Type B pancreatic cell (in vitro differentiated cells): Measurements from ENCODE around the gene PSKH1. TPM values are rescaled to one million over a fixed set of nuclear protein-coding genes. Genes with fewer than 3 reads are reported as not detected.

Experiments used
- DNase-seq: peaks from one replicate; pipeline ENCODE4 v3.0.0; 2021; ENCODE audit warnings: mixed read lengths; ENCODE audit not compliant: unreplicated experiment; ENCODE audit errors: extremely low spot score
- H3K27ac Mint-ChIP-seq: 2 replicates; pipeline ENCODE4 v1.8.0; 2021; ENCODE audit warnings: mild to moderate bottlenecking, mixed read lengths
- H3K27me3 Mint-ChIP-seq: 2 replicates; pipeline ENCODE4 v1.8.0; 2021; ENCODE audit warnings: mixed read lengths
- H3K36me3 Mint-ChIP-seq: 2 replicates; pipeline ENCODE4 v1.8.0; 2021; ENCODE audit warnings: mixed read lengths
- H3K4me1 Mint-ChIP-seq: one replicate; pipeline ENCODE4 v1.8.0; 2021; ENCODE audit warnings: mixed read lengths; ENCODE audit not compliant: unreplicated experiment
- H3K4me3 Mint-ChIP-seq: 2 replicates; pipeline ENCODE4 v1.8.0; 2021; ENCODE audit warnings: mild to moderate bottlenecking, mixed read lengths
- H3K9me3 Mint-ChIP-seq: 2 replicates; pipeline ENCODE4 v1.8.0; 2021; ENCODE audit warnings: mixed read lengths
- CTCF ChIP-seq: fragments of 200-600 bp; sonication (generic); conservative IDR thresholded peaks from 2 replicates; pipeline ENCODE4 v1.5.0; 2021; ENCODE audit warnings: antibody characterized with exemption, mild to moderate bottlenecking
- total RNA-seq: library from RNA; stranded (reverse); gene quantifications from 2 replicates; pipeline ENCODE4 v1.2.1, GENCODE V29; 2021; ENCODE audit warnings: low replicate concordance

PSKH1 gene
- total RNA-seq, 1 donor from 2014 or later = 41.5 TPM

- DNase-seq = no peak
- Mint-ChIP-seq H3K9me3 (no peaks in the 10 kb centered on the region), H3K27me3 (no peaks in the 10 kb centered on the region), H3K4me1 (peaks cover 20% of the 10 kb centered on the region), H3K36me3 (peaks cover 7% of the 10 kb centered on the region), H3K4me3 (no peak overlapping the region), H3K27ac (no peak overlapping the region)
- TF ChIP-seq CTCF = no peak
Measured at GRCh38 chr16:67877064-67877463, 16.0 kb upstream of the PSKH1 start.

DNA sequence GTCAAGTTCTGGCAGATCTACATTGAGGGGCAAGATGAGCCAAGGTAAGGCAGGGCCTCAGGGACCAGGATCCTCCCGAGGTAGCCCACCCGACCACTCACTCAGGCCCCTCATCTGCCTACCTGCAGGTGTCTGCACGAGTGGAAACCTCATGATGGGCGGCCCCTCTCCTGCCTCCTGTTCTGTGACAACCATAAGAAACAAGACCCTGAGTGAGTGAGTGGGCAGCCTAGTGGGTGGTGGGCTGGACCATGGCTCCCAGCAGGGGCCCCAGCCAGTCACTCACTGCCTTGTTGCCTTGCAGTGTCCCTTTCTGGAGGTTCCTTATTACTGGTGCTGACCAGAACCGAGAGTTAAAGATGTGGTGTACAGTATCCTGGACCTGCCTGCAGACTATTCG lies 14.8 kb upstream of the PSKH1 start:
- Mint-ChIP-seq H3K9me3 (no peaks in the 10 kb centered on the region), H3K27ac (no peak overlapping the region), H3K4me3 (no peak overlapping the region), H3K27me3 (no peaks in the 10 kb centered on the region), H3K4me1 (peaks cover 20% of the 10 kb centered on the region), H3K36me3 (peaks cover 7% of the 10 kb centered on the region)
- no peak for DNase-seq
- no peak for TF ChIP-seq CTCF

- Mint-ChIP-seq H3K9me3 (no peaks in the 10 kb centered on the region), H3K4me3 (no peak overlapping the region), H3K4me1 (peaks cover 16% of the 10 kb centered on the region), H3K27ac (no peak overlapping the region), H3K36me3 (peaks cover 4% of the 10 kb centered on the region), H3K27me3 (no peaks in the 10 kb centered on the region)
- TF ChIP-seq CTCF = no peak
- DNase-seq = no peak
Measured at GRCh38 chr16:67878846-67879245, 14.2 kb upstream of the PSKH1 start.

DNA sequence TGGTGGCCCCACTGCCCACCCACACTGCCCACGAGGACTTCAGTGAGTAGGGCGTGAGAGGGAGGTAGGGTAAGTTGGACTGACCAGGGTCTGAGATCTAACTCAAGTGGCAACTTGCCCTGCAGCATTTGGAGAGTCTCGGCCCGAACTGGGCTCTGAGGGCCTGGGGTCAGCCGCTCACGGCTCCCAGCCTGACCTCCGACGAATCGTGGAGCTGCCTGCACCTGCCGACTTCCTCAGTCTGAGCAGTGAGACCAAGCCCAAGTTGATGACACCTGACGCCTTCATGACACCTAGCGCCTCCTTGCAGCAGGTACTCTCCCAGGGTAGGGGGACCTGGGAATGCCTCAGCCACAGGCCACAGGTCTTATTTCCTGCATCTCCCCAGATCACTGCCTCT lies 13.6 kb upstream of the PSKH1 start:
- H3K4me3 Mint-ChIP-seq = no peak overlapping the region
- no peak for DNase-seq
- no peak overlapping the region for H3K27ac Mint-ChIP-seq
- H3K4me1 Mint-ChIP-seq = peaks cover 12% of the 10 kb centered on the region
- no peak for TF ChIP-seq CTCF
- H3K27me3 Mint-ChIP-seq = no peaks in the 10 kb centered on the region
- no peaks in the 10 kb centered on the region for H3K9me3 Mint-ChIP-seq
- H3K36me3 Mint-ChIP-seq = peaks cover 2% of the 10 kb centered on the region

- Mint-ChIP-seq H3K36me3 (peaks cover 4% of the 10 kb centered on the region), H3K4me3 (no peak overlapping the region), H3K9me3 (no peaks in the 10 kb centered on the region), H3K4me1 (peaks cover 12% of the 10 kb centered on the region), H3K27me3 (no peaks in the 10 kb centered on the region), H3K27ac (no peak overlapping the region)
- DNase-seq = no peak
- TF ChIP-seq CTCF = no peak
Measured at GRCh38 chr16:67879936-67880335, 13.1 kb upstream of the PSKH1 start.

DNA sequence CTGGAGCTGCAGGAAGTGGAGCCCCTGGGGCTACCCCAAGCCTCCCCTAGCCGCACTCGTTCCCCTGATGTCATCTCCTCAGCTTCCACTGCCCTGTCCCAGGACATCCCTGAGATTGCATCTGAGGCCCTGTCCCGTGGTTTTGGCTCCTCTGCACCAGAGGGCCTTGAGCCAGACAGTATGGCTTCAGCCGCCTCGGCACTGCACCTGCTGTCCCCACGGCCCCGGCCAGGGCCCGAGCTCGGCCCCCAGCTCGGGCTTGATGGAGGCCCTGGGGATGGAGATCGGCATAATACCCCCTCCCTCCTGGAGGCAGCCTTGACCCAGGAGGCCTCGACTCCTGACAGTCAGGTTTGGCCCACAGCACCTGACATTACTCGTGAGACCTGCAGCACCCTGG lies 12.5 kb upstream of the PSKH1 start:
- DNase-seq = no peak
- Mint-ChIP-seq H3K4me1 (peaks cover 5% of the 10 kb centered on the region), H3K27me3 (no peaks in the 10 kb centered on the region), H3K36me3 (peaks cover 4% of the 10 kb centered on the region), H3K27ac (no peak overlapping the region), H3K9me3 (no peaks in the 10 kb centered on the region), H3K4me3 (no peak overlapping the region)
- no peak for TF ChIP-seq CTCF
